ENCODE results near the gene LRMDA.
"Not testable (repeated sequence)": the region's sequence is repeated elsewhere in the genome, so short reads cannot be mapped to it uniquely, and the experiment has no call there.

LRMDA gene

DNA sequence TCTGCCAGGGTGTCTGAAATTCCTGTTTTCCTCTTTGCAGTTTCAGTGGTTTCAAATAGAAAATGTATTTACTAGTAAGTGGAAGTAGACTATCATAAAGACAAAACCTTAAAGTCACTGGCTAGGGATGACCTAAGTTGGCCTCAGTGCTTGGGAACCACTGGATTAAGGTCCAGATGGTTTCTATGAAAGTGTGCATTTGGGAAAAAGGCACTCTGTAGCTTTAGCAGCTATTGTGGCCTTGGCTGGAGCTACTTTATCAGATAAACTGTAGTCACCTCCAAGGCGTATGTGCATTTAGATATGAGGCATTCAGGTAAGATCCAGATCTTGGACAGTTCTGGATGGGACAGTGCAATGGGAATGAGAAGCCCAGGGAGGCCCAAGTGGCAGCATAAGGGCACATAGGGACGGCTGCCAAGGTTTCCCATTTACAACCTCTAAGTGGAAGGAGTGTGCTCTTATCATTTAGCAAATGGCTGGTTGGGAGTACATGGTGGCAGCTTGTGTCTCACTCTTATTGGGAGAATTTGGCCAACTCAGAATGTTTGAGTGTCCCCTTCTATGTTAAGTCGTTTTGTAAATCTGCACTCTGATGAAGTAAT lies 185.6 kb downstream of the LRMDA start:
- no peak for DNase-seq

DNA sequence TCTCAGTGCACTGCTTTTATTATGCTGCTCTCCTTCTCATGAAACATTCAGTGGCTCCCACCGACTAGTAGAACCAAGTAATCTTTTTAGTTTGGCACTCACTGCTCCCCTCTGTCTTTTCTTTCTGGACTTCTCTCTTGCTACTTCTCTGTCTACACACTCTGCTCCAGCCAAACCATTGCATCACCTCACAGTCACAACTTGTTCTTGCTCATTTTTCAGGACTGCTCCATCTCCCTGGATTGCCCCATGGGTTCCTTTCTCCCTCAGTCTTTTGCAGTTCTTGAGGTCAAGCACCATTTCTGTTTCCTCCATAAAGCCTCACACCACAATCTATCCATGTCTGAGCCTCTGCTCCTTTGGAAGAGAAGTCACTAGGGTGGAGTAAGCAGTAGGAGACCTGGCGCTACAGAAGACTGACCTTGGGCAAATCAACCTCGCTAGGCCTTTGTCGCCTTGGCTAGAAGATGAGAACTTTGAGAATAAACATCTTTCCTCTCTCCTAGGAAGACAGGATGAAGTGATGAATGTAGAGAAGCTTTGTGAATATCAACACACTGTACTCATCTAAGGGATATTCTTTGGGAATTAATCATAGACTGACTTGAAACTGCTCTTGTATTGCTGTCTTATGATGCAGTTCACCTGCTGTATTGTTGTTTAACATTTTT lies 186.2 kb downstream of the LRMDA start:
- DNase-seq, result no peak

DNA sequence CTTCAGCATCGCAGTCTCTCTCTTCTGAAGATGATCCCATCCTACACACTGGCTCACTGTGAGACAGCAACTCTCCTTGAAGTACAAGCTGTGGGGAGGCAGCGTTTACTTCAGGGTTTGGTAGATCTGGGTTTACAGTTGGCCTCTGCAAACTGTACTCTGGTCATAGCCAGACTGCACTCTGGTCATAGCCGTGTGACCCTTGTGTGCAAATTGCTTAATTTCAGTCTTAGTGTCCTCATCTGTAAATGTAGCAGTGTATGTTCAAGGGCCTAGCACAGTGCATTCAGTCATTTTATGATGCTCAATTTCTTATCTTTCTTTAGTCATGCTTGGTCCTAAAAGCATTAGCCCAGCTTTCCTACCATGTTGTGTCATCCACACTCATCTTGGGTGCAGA lies 188.2 kb downstream of the LRMDA start:
- no peak for DNase-seq

DNA sequence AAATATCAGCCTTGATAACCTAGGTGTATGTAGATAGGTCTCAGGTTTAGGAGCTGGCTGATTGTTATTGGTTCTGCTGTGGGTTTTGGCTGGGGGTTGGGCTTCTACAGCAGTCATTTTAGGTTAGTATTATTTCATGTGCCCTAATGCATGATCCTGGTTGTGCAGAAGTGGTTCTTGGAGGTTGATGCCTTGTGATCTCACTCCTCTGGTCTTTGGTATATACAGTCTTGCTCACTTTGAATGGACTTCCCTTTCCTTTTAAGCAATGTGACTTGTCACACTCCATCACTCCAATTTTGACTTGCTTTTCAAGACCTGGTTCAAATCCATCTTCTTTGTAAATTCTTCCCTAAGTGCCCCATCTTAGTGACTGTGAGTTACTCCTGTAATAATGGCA lies 188.9 kb downstream of the LRMDA start:
- DNase-seq, result no peak

DNA sequence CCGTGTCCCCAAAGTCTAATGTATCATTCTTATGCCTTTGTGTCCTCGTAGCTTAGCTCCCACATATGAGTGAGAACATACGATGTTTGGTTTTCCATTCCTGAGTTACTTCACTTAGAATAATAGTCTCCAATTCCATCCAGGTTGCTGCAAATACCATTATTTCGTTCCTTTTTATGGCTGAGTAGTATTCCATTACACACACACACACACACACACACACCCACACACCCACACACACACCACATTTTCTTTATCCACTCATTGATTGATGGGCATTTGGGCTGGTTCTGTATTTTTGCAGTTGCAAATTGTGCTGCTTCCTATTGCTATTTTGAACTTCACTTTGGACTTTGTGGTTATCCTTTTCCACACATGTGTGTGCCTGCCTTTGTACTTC lies 189.6 kb downstream of the LRMDA start:
- DNase-seq, result not testable (repeated sequence)

DNA sequence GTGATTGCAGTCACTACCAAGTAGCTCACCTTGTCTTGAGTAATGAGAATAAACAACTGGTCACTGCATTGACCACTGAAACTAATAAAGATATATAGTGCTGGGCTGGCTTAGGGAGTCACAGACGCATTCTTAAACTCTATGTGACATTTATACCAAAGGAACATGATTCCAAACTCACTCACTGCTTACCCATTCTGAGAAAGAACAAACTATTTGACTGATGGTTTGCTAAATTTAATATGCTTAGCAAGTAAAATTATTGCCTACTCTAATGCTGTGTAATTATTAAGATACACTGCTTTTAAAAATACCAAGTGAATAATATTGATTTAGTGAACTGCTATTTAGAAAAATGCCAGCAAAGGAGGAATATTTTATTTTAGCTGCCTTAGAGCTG lies 191.1 kb downstream of the LRMDA start:
- DNase-seq, result no peak

DNA sequence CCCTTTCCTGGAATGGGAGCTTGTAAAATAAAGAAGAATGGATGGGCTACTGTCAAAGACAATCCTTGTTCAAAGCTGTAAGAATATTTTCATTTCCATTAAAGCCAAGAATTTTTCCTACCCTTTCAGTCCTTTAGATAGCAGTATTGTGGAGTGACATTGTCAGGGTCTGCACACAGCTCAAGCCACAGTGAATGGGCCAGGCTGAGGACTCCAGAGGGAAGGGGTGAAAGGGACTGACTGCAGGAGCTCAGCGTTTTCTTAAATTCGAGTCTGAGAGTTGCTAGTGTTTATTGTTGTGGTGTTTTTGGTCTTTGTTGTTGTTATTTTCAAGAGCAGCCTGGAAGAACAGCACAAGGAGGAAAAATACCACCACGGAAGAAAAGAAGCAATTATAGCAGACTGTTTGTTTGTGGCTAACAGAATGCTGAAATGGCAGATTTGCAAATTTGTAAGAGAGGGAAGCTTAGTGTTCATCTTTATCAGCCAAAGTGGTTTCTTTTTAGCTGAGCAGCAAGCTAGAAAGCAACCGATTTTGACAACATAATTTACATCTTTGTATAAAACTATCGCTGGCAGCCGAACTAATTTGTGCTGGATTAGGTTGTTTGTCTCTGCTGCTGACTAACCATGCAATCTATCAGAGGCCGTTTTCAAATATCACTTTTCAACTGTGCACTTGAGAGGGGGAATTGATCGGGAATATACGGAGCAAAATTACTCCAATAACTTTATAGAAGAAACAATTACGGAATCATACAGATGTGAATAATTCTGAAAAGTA lies 192.1 kb downstream of the LRMDA start:
- DNase-seq, result no peak

DNA sequence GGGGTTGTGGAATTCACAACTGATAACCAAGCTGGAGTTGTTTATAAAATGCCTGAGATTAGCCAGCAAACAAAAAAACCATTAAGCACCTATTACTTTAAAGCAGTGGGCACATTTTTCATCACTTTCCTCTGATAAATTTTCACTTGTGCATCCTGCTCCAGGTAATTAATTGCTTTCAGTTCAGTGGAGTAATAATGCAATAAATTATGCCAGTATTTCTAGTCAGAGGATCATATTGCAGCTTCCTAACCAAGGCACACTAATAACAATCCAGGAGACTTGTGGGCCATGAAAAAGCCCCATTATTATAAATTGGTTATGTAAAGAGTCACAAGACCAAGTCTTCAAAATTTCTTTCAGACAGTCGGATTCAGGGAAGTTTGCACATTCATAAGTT lies 193.2 kb downstream of the LRMDA start:
- no peak for DNase-seq

DNA sequence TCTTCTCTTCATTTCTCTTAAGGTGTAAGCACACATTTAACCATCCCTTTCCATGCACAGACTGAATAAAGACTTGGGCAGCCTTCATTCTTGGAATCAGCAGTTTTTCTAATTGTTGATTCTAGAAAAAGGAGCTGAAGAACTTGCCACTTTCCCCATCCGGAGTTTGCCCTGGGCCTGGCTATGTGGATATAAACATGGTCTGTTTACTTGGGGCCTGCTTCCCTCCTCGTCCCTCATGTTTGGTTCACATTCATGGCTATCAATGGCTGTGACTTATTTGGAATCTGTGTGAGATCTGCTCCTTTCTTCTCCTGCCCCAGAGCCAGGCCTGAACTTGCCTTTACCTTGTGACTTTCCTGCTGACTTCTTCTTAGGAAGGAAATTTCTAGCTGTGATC lies 199.3 kb downstream of the LRMDA start:
- DNase-seq, result no peak

DNA sequence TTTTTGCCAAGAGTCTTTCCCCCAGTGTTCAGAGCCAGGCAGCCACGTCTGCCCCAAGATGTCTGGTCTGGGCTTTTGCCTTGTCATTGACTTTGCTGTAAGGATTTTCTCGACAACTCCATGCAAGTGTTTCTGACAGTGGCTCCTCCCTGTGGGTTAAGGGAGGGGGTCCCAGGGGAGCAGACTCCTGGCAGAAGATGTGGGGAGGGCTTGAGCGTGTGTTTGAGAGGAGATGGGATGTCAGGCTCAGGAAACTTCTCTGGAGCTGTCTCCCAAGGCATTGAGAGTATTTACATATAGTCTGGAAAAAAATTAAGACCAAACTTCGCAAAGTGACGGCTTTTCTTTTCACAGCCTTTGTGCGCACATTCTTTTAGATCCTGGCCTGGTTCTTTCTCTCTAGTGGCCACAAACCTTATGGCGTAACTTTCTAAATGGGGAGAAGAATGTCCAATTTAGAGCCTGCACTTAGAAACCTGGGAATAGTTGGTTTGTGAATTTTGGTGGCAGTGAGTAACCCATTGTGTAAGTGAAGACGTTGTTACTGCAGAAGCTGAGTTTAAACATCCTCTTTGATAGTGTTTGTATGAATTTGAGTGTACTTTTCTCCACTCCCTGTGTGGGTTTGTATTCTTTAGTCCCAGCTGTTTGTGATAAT lies 201.5 kb downstream of the LRMDA start:
- DNase-seq, result no peak

DNA sequence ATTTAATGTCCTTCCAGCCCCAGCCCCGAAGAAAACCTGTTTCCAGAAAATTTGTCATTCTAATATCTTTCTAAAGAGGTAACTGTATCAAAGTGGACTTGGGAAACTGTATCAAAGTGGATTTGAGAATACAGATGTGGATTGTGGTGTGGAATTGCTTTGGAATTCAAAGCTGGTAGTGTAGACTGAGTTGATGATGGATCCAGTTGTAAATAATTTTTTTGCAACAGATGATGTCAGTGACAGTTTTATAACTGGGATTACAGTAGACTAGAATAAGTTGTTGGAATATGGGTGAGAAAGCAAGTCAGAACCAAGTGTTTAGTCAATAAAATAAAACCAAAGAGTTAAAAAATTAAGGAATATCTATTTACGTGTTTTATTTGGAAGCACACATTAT lies 202.1 kb downstream of the LRMDA start:
- no peak for DNase-seq

DNA sequence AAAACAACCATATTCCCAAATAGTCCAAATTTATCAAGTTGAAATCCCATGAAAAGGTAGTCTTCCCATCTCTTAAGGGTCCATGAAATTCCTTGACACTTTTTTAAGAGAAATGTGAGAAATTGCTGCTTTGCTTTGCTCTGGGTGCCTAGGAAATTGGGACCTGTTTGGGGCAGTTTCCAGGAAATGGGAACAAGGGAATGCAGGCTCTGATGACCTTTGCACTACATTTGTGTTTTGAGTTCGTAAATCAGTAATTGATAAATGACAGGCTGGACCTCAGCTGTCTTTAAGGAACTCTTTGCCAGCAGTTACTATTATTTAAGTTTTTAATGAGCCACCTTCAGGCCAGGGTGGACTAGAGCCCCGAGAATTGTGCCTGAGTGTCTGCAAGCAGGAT lies 203.5 kb downstream of the LRMDA start:
- no peak for DNase-seq

DNA sequence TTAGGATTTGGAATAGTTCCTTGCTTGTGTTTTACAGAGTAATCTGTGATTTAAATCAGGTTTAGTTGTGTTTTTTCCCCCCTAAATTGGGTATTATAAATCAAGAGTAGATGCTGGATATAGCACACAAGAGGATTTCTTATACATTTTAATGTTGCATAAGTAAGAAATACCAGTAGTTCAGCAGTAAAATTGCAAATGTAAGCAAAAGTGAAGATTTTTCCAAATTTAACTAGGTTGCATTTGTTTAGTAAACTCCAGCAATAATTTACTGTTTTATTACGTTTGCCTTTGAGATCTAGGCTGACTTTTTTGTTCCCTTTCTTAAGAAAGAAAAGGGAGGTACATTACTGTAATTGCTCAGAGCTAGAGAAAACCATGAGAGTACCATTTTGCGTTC lies 207.3 kb downstream of the LRMDA start:
- DNase-seq, result no peak

DNA sequence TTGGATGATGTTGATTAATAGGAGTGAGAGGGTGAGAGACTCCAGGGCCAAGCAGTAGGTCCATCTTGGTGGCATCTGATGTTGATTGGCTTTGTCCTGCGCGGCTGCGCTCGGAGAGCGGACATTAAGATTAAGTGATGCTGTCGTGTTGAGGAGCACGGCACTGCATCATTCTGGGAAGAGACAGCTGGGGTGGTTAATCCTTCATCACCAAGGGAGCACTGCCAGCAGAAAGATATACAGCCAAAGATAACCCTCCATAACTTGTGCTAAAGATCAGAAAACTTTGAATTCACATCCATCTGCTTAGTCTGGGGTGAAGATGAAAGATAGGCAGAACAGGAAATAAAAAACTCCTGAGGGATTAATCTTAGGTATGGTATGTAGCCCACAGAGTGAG lies 208.3 kb downstream of the LRMDA start:
- no peak for DNase-seq

DNA sequence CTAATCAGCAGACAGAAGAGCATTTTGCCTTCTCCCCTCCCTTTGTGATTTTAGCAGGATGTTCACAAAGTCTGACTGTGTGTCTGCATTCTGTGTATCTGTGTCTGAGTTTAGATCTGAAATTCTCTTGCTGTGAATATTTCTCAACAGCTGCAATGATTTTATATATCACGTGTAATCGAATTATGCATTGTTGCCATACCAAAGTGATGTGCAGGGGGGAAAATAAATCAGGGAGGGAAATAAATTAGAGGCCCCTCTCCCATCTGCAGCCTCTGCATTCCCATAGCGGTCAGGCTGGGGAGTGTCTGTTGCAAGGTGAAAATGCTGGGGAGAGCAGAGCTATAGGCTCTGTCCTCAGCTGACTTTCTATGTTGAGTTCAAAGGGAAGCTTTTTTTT lies 209.0 kb downstream of the LRMDA start:
- DNase-seq, result no peak

DNA sequence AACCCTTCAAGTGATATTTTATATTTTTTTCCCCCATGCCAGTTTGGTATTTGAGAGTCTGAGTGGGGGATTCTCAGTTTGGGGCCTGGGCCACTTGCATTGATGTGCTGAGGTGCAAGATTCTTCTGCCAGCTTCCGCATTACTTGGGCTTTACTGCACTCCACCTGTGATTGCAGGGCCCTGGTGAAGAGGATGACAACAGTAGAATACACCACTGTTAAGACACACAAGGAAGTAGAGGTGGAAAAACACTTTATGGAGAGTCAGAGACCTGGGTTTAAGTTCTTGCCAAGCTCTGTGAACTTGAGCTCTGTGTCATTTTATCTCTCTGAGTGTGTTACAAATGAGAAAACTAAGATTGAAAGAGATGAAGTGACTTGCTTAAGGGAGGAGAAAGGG lies 209.4 kb downstream of the LRMDA start:
- no peak for DNase-seq

DNA sequence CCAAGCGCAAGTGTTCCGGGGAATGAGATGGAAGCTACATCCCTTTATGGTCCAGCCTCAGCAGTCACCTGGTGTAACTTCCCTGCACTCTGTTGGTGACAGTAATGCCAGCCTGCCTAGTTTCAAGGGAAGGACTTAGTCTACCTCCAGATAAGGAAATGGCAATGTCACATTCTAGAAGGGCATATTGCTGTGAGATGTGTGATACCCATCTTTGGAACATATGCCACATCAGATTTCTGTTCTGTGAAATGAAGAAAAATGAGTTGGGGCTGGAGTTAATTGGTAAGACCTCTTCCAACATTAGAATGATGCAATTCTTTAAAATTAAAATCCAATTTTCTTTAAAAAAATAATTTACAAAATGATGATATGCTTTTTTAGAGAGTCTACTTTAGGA lies 212.0 kb downstream of the LRMDA start:
- DNase-seq, result no peak

DNA sequence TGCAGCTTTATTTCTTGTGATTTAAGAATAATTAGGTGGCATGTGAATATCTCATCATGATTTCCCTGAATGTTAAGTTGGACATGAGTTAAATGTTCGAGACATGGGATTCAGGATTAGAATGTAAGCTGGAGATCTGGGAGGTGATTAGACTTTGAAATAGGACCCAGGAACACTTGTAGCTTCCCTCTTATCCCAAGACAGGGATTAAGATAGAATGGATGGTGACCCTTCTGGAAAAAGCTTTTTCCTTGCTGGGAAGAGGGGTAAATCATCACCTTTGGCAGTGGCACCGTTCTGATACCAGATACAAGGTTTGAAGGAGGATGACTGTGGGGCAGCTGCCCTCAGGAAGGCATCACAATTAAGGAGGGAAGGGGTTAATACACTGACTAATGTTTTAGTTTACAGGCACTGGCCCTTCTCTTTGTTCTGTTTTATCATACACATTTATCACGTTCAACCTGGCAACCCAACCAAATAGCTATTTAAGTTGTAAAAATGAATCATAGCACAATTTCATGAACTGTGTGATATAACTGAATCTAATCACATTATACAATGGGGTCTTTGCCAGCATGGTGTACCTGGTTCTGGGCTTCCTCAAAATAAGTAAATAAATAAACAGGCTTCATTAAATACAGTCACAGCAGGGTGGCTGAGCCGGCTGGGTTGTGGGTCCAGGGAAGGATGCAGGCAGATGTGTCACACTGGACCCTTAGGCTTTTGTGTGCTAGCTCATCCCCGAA lies 212.7 kb downstream of the LRMDA start:
- no peak for DNase-seq

DNA sequence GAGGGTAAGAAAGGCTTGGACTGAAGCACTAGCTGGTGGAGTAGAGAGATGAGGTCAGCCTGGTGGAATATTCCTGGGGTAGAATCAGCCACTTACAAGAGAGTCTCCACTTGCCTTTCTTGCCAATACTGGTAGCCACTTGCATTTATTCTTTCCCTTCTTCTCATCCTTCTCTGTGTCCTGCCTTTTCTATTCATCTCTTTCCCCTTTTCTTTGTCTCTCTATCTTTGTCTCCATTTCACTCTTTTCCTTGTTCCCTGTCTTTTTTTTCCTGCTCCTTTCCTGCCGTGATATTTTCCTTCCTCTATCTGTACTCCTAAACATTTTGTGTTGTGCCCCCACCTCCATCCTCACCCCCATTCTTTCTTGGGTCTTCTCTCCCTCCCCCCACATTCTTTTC lies 214.3 kb downstream of the LRMDA start:
- no peak for DNase-seq

DNA sequence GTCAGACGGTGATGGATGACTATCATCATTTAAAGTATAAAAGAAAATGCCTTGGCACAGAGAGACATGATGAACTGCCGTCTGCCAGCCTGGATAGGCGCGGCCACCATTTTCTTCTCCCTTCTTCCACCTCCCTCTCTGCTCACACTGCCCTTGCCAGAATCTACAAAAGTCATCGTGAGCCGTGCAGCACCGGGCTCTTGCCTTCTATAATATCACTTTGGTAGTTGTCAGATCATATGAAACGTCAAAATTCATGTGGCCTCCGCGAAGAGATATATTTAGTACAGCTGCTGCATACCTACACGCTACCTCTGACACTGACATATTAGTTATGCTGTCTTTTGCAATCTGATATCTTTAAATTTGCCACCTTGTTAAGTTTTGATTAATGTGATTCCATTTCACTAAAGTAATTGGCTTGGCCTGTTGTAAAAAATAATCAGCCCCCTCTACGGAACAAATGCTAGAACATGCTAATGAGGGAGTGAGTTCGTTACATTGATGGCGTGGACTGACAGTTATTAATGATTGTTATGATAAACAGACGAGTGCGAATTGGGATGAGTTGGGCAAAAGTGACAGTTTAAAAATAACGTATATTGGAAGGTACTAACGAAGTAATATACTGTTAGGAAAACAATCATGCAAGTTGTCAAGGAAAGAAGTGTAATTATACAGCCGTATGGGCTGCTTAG lies 214.9 kb downstream of the LRMDA start:
- no peak for DNase-seq

DNA sequence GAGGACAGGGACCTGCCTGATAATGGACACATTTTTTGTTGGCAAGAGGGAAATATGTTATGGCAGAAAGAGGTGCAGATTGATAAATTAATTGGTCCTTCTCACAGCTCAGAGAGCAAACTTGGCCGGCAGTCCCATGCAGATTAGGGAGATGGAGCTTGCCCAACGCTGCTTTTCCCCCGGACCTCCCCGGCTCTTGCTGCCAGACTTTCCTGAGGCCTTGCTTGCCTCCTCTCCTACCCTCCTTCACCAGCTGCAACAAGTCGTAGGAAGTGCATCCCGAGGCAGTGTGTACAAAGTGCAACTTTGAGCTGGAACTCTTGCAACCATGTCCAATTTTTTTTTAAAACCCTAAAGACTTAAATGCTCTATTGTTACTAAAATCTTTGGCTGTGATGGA lies 215.5 kb downstream of the LRMDA start:
- DNase-seq, result no peak

DNA sequence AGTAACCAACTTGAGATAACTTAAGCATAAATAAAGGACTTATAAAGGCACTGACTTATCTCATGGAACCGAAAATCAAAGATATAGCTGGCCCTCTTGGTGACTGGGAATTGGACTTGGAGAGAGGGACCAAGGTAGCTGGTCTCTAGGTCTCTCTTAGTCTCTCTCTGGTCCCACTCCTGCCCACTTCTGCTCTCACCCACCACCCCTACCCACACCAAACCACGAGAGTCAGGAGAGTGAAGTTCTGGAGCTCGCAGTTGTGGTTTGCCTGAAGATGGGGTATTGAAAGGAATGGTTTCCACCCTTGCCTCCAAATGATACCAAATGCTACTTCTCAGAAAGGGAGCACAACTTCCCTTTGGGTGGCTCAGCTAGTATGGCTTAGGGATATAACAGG lies 216.3 kb downstream of the LRMDA start:
- DNase-seq, result no peak

DNA sequence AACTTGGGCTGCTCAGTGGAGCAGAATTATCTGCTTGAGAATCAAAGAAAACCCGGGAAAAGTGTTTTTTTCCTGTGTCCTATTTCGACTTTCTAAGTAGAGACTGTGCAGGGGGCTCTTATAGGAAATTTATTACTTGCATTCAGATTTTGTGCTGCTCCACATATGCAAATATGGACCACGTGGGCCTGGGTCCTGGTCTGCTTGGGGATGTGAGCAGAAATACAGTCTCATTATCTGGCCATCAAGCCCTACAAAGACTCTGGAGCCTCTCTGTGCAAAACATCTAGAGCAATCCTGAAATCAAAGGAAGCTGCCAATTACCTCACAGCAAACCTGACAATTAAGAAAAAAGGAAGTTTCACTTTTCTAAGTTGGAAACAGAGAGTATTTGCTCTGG lies 216.9 kb downstream of the LRMDA start:
- DNase-seq, result no peak
